ENCODE measurements around the gene MOB3A. TPM values are rescaled to one million over a fixed set of nuclear protein-coding genes. Genes with fewer than 3 reads are reported as not detected.

MOB3A gene
- total and polyA plus RNA-seq, 2 of the 8 experiments (the other 6 are each of a cell fraction or from before 2014, with no cell fraction given): 9.2 to 9.6 TPM

DNA sequence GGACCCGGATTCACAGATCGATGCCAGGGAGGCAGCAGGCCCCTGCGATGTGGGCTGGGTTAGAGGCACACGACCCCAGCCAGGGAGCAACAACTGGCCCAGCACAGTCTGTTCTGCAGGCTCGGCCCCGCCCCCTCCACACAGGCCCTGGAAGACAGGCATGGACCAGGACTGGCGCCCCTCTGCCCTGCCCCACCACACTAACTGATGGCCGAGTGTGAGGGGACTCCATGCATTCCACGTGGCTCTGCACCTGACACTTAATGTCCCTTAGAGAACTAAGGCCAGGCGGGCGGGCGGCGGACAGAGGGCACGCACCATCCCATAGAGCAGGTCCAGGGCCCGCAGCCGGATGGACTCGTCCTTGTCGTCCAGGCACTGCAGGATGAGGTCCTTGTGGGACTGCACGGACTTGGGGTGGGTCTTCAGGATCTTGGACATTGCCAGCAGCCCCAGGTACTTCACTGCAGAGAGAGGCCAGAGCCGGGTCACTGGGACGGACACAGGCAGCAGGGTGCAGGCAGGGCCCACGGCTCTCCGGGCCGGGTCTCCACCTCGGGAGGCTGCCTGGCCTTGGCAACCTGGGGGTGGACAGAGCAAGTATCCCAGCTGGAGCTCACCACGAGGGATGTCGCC is 25.4 kb upstream of the MOB3A start (continued):
- TF ChIP-seq, protein P1, sequence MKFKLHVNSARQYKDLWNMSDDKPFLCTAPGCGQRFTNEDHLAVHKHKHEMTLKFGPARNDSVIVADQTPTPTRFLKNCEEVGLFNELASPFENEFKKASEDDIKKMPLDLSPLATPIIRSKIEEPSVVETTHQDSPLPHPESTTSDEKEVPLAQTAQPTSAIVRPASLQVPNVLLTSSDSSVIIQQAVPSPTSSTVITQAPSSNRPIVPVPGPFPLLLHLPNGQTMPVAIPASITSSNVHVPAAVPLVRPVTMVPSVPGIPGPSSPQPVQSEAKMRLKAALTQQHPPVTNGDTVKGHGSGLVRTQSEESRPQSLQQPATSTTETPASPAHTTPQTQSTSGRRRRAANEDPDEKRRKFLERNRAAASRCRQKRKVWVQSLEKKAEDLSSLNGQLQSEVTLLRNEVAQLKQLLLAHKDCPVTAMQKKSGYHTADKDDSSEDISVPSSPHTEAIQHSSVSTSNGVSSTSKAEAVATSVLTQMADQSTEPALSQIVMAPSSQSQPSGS (IDR thresholded peaks at IDR 0.05; ENCODE audit: low read length): no peak
- TF ChIP-seq RNF2 (IDR thresholded peaks at IDR 0.05; ENCODE audit: borderline replicate concordance, low read depth, low read length, missing control alignments, poor library complexity, severe bottlenecking) (no peak), GABPA (IDR thresholded peaks at IDR 0.05; ENCODE audit: borderline replicate concordance, insufficient read depth, low read length) (no peak), TAF1 (IDR thresholded peaks at IDR 0.05; ENCODE audit: low read depth, low read length) (no peak), SP2 (IDR thresholded peaks at IDR 0.05; ENCODE audit: low read length) (no peak), EZH2 (IDR thresholded peaks at IDR 0.05; ENCODE audit: low read depth, low read length, severe bottlenecking) (no peak), JUN (IDR thresholded peaks at IDR 0.05; ENCODE audit: low read depth, low read length) (no peak), KDM4A (IDR thresholded peaks at IDR 0.05; ENCODE audit: low read depth, low read length, severe bottlenecking) (no peak), CHD2 (IDR thresholded peaks at IDR 0.05; ENCODE audit: low read length) (no peak)
- TF ChIP-seq, protein P2, sequence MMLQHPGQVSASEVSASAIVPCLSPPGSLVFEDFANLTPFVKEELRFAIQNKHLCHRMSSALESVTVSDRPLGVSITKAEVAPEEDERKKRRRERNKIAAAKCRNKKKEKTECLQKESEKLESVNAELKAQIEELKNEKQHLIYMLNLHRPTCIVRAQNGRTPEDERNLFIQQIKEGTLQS (IDR thresholded peaks at IDR 0.05; ENCODE audit: insufficient read depth, low read depth, low read length): no peak

All from H1 (cell line).